ENCODE results near the gene SLC30A10.
"Not testable (repeated sequence)": the region's sequence is repeated elsewhere in the genome, so short reads cannot be mapped to it uniquely, and the experiment has no call there.

The SLC30A10 gene

DNA sequence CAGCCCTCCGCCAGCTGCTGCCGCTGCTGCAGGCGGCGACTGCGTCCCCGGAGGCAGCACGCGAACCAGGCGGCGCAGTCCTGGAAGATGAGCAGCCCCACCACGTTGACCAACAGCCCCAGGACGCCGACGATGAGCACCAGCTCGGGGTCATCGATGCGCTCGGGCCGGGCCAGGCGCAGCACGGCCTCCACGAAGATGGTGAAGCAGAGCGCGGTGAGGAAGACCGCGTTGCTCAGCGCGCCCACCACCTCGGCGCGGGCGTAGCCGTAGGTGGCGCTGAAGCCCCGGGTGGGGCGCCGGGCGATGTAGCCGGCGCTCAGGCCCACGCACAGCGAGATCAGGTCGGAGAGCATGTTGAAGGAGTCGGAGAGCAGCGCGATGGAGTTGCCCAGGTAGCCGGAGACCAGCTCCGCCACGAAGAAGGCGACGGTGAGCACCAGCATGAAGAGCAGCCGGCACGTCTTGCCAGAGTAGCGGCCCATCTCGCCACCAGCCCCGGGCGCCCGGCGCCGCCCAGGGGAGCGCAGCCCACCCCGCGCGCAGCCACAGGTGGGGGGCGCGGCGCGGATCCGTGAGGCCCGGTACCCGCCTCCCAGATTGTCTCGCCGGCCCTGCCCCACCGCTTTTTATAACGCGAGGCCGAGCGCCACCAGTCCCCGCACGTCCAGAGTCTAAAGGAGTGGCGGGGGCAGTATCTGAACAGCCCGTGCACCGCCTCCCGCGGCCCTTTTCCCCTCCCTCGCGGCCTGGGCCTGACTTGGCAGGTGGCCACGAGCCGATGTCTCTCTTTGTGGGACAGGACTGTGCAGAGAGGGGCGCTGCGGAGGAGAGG is at the start of gene SLC30A10:
Gene SLC30A10 (minus strand): TSS at position 602 of the 835 bp plus-strand sequence. CDS start 117 bp downstream, at position 485.
- DNase-seq (ENCODE audit: low spot score) = no peak

- DNase-seq (ENCODE audit: low spot score) = no peak
Observed at GRCh38 chr1:219973213-219973612, 44.9 kb upstream of the SLC30A10 start.

DNA sequence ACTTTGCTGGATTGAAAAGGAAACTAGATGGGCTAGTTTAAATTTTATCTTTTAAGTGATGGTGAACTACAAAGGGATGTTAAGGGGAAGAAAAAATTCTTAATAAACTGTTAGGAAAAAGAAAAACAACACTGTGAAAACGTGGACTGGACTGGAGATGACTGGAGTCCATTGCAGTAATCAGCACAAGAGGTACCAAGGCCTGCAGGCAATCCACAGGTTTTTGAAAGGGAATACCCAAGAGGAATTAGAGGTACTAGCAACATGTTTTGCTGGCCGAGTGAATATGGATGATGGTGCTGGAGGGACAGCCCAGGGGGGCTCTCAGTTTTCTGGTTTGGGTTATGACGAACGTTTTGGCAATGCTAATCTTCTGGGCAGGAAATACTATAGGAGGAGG is 39.0 kb upstream of the SLC30A10 start:
- no peak for DNase-seq (ENCODE audit: low spot score)

- no peak for DNase-seq (ENCODE audit: low spot score)
Observed at GRCh38 chr1:219966071-219966349, 37.7 kb upstream of the SLC30A10 start.

DNA sequence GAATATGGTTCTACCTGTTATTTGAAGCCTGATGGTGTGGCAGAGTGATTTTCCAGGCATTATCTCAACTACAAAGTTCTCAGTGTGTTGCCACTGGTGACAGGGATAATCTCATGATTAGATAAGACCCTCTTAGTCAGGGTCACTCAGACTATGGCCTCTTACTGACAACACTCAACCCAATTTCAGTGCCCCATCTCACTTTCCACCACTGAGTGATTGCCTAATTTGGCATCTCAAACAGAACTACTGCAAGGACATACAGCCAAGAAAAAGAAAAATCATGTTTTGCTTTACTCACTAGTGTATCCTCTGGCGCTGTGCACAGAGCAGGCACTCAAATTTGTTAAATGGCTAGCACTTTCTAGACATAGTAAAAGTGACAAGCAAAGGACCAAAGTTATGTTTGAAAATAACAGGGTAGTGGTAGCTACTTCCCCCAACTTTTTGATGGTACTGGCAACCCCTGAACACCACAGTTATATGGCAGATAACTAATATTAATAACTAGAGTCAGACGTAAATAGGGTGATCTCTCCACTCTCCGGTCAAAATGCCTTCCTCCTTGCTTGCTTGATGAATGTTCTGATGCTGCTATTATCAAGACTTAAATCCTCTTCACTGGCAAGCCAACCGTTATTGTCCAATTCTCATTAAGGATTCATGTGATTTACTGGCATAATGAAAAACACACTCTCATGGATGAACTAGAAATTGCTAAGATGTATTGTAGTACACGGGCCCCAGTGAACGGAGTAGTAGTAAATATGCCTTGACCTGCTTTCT is 37.1 kb upstream of the SLC30A10 start:
- DNase-seq (ENCODE audit: low spot score) = no peak

DNA sequence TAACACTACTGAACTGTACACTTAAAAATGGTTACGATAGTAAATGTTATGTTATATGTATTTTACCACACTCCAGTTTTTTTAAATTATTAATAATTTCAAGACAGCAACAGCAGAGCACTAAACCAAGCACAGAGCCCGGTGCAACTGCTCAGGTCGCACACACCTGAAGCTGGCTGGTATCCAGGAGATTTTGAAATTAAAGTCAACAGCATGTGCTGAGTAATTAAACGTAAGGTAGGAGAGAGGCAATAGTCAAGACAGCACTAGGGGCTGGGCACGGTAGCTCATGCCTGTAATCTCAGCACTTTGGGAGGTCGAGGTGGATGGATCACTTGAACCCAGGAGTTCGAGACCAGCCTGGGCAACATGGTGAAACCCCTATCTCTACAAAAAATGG is 35.1 kb upstream of the SLC30A10 start:
- no peak for DNase-seq (ENCODE audit: low spot score)

- DNase-seq (ENCODE audit: low spot score) = no peak
Observed at GRCh38 chr1:219961684-219962083, 33.3 kb upstream of the SLC30A10 start.

DNA sequence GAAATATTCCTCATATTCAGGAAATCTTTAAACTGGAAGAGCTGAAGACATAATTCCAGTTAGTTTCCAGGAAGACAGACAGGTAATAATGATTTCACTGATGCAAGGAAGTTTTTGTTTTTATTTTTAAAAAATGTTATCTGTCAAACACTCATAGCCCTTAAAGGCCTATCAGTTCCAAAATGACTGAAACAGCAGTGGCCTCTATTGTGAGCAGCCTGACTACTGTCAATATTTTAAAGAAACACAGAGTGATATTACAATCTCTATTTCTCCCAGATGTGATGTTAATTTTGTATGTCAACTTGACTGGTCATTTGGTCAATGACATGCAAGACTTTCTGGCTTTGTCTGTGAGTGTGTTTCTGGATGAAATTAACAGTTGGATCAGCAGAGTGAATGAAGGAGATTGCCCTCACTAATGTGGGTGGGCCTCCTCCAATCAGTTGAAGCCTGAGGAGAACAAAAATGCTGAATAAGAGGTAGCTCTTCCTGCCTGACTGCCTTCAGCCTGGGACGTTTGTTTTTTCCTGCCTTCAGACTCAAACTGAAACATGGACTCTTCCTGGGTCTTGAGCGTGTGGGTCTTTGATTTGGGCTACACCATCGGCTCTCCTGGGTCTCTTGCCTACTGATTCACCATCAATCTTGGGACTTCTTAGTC is 31.3 kb upstream of the SLC30A10 start:
- no peak for DNase-seq (ENCODE audit: low spot score)

- no peak for DNase-seq (ENCODE audit: low spot score)
Observed at GRCh38 chr1:219958875-219959417, 30.6 kb upstream of the SLC30A10 start.

DNA sequence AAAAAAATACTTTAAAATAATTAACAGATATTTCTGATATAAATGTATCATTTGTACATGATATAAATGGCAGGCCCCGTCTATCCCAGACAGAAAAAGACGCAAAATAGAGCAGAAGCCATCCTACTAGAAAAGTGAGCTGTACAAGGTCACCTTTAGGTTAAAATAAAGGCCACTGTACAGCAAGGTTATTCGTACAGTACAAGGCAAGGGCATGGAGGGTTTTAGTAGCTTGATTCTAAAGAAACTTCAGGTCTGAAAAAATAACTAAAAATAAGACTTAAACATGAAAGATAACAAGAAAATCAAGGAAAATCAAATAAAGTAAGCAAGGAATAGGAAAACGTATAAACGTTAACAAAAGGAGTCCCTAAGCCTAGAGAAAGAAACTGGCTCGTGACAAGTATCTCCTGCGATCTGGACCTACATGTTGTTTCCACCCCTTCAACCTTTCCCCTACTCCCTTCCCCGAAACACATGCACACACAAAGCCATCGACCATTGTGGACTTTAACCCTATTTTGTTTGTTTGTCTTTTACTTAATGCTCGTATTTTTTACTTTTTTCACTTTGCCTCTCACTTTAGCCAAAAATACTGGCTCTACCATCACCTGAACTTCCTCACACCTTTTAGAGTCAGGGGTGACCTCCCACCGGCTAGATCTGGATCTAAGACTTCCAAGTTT is 26.5 kb upstream of the SLC30A10 start:
- no peak for DNase-seq (ENCODE audit: low spot score)

GRCh38 chr1:219954052-219954451 is 25.7 kb upstream of the SLC30A10 start:
- DNase-seq (ENCODE audit: low spot score) = no peak

DNA sequence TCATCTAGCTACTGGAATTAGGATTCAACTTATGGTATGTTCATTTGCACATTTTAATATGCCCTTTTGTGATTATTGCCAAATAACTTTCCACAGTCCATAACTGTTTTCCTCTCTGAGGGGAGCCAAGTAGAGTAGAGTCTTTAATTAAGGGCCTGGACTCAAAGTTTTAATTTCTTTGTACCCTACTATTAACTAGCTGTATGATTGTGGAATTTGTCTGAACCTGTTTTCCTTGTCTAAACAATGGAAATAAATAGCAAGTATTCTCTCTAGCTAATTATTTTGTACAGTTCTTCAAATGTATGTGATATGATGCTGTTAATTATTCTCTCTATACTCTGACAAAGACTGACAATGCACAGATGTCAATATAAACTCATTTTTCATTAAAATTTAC is 24.0 kb upstream of the SLC30A10 start:
- no peak for DNase-seq (ENCODE audit: low spot score)

DNA sequence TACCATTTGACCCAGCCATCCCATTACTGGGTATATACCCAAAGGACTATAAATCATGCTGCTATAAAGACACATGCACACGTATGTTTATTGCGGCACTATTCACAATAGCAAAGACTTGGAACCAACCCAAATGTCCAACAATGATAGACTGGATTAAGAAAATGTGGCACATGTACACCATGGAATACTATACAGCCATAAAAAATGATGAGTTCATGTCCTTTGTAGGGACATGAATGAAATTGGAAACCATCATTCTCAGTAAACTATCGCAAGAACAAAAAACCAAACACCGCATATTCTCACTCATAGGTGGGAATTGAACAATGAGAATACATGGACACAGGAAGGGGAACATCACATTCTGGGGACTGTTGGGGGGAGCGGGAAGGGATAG is 20.9 kb upstream of the SLC30A10 start:
- DNase-seq (ENCODE audit: low spot score) = not testable (repeated sequence)

GRCh38 chr1:219948766-219949165 is 20.4 kb upstream of the SLC30A10 start:
- not testable (repeated sequence) for DNase-seq (ENCODE audit: low spot score)

- no peak for DNase-seq (ENCODE audit: low spot score)
Observed at GRCh38 chr1:219945795-219946194, 17.4 kb upstream of the SLC30A10 start.

DNA sequence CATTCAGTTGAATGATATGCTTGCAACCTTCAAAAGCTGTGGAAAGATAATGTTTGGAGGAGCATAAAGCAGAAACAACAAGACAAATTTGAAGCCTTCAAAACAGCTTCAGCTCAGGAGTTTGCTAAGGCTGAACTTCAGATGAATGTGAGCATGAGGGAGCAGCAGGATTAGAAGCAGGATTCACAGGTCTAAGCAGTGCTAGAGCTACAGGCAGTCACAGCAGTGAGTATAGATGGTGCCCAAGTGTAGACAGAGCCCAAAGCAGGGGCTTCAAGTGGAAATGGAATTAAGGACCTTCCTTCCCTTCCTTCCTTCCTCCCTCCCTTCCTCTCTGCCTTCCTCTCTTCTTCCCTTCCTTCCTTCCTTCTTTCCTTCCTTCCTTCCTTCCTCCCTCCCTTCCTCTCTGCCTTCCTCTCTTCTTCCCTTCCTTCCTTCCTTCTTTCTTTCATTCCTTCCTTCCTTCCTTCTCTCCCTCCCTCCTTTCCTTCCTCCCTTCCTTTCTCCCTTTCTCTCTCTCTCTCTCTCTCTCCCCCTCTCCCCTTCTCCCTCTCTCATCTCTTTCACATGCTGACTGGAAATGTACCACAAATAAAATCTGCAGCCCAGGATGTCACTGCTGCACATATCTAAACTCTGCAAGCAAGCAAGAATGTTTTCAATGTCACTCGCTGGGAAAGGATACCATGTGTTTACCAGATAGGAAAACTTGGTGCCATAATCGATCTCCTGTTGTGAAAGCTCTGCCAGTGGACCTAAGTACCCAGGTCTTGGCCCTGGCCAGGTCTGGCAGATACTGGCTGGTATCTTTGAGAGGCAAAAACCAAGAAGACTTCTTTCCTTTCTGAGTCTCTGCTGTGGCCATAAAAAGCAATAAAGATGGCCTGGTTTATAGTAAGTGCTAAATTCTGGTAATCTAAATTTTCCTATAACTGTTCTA is 13.1 kb upstream of the SLC30A10 start:
- DNase-seq (ENCODE audit: low spot score) = no peak

- DNase-seq (ENCODE audit: low spot score) = no peak
Observed at GRCh38 chr1:219940707-219941106, 12.3 kb upstream of the SLC30A10 start.

DNA sequence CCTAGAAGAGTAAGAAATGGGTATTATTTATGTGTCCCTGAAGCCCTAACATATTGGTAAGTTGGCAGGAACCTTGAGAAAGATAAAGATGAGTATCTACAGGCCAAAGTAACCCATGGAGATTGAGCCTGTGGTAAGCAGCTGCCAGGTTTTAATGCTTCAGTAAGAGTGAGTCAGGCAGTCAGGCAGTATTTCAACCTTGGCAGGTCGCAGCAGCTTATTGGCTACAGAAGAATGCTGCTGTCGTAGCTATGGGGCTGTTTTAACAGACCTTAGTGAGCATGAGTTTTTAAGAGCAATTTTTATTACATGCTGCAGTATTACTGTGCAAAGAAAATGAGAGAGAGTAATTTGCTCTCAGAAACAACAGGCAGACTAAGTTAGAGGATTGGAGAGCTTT is 10.3 kb upstream of the SLC30A10 start:
- DNase-seq (ENCODE audit: low spot score) = no peak

GRCh38 chr1:219933763-219934162 is 5.4 kb upstream of the SLC30A10 start:
- DNase-seq (ENCODE audit: low spot score) = not testable (repeated sequence)

- DNase-seq (ENCODE audit: low spot score) = no peak
Observed at GRCh38 chr1:219931033-219931432, 2.7 kb upstream of the SLC30A10 start.

GRCh38 chr1:219928791-219929118 is 398 bp upstream of the SLC30A10 start:
- DNase-seq (ENCODE audit: low spot score) = no peak

All from cerebellar cortex (tissue), 1 donor.